Tibial nerve (tissue), 4 donors: Measurements from ENCODE around the gene CAV3.

Source experiments
- EP300 ChIP-seq, 2 donors: sonication (generic); formaldehyde crosslinking; IDR thresholded peaks; one replicate each; pipeline ENCODE4 v1.6.1; 2017; ENCODE audit warnings: antibody characterized with exemption in 2 of 2, mild to moderate bottlenecking in 1 of 2
- POLR2A ChIP-seq, 2 donors: fragments of 450-650 bp; IDR thresholded peaks; one replicate each; pipeline ENCODE4 v1.6.1; 2017; ENCODE audit warnings: antibody characterized with exemption in 2 of 2, mild to moderate bottlenecking in 2 of 2, moderate library complexity in 2 of 2
- TF ChIP-seq, protein P1 (sequence below), 5 experiments: fragments of 200-600 bp in 3 of 5; fragments of 450-650 bp in 2 of 5; sonication (generic) in 3 of 5; IDR thresholded peaks; one replicate each; pipeline ENCODE4 v1.5.1; 2016 to 2019; ENCODE audit warnings: antibody characterized with exemption in 5 of 5, mild to moderate bottlenecking in 3 of 5, moderate library complexity in 2 of 5

DNA sequence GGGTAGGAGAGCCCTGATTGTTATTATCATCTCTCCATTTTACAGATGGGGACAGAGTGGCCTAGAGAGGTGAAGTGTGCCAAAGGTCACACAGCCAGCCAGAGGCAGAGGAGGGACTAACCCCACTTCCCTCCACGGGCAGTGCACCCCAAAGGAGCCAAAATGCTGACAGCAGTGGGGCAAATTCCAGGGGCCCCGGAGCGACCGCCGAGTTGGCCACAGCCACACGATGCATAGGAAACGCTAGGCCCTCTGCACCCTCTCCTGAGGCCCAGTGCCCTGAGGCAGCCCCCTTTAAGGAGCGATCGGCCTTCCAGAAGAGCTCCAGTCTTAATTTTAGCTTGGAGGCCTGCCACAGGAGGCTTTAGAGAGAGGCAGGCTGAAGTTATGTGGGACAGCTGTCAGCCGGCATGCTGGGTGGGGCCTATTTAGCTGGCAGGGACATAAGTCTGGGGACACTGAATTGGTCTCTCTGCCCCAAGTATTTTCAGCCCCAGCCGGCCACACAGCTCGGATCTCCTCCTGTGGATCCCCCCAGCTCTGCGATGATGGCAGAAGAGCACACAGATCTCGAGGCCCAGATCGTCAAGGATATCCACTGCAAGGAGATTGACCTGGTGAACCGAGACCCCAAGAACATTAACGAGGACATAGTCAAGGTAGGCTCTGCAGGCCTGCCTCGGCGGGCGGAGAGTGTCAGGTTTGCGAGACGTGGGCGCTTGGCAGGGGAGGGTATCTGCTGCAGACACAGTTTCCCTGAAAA, at the start of gene CAV3:
- no peak for TF ChIP-seq POLR2A (IDR thresholded peaks at IDR 0.05)
- TF ChIP-seq, protein P1, sequence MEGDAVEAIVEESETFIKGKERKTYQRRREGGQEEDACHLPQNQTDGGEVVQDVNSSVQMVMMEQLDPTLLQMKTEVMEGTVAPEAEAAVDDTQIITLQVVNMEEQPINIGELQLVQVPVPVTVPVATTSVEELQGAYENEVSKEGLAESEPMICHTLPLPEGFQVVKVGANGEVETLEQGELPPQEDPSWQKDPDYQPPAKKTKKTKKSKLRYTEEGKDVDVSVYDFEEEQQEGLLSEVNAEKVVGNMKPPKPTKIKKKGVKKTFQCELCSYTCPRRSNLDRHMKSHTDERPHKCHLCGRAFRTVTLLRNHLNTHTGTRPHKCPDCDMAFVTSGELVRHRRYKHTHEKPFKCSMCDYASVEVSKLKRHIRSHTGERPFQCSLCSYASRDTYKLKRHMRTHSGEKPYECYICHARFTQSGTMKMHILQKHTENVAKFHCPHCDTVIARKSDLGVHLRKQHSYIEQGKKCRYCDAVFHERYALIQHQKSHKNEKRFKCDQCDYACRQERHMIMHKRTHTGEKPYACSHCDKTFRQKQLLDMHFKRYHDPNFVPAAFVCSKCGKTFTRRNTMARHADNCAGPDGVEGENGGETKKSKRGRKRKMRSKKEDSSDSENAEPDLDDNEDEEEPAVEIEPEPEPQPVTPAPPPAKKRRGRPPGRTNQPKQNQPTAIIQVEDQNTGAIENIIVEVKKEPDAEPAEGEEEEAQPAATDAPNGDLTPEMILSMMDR (IDR thresholded peaks at IDR 0.05), result no peak
- no peak for TF ChIP-seq EP300 (IDR thresholded peaks at IDR 0.05)
